MM.1S (cell line): Measurements from ENCODE around the gene ZNF587.

Experiments
- CTCF ChIP-seq: fragments of 300-600 bp; sonication (generic); IDR thresholded peaks from 2 replicates; pipeline ENCODE4 v1.5.1; 2016; ENCODE audit warnings: antibody characterized with exemption, low read length, mixed read lengths
- EZH2 ChIP-seq: fragments of 300-600 bp; sonication (generic); optimal IDR thresholded peaks from 2 replicates; pipeline ENCODE3; 2017; ENCODE audit warnings: low read depth, mild to moderate bottlenecking, antibody characterized with exemption, low read length, mixed read lengths
- EZH2phosphoT487 ChIP-seq: fragments of 300-600 bp; sonication (generic); IDR thresholded peaks from 2 replicates; pipeline ENCODE4 v1.6.1; 2018; ENCODE audit warnings: antibody characterized with exemption, low read length

- TF ChIP-seq CTCF: no peak
- no peak for TF ChIP-seq EZH2
- no peak for TF ChIP-seq EZH2phosphoT487
Measured at GRCh38 chr19:57800696-57801095, 49.0 kb upstream of the ZNF587 start.
